ENCODE data around the gene TOMM20. TPM values are rescaled to one million over a fixed set of nuclear protein-coding genes. Genes with fewer than 3 reads are reported as not detected.
A peak's percentile ranks its signal among the peaks of the same experiment; 100 is the strongest.

Gene TOMM20
- polyA plus RNA-seq, 10 donors: 142 to 208 (median 159) TPM

DNA sequence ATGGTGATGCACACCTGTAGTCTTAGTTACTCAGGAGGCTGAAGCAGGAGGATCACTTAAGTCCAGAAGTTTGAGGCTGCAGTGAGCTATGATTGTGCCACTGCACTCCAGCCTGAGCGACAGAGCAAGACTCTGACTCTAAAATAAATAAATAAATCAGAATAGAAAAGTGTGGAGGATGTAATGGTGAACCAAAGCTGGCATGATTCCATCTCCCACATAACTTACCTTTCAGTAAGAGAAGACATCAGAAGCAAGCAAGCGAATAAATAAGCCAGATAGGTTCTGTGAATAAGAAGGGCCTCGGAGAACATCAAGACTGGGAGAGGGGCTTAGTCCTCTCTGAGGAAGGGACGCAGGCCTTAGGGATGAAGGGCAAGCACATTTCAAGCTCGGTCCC is 59.5 kb downstream of the TOMM20 start:
- no peak for DNase-seq

GRCh38 chr1:235068158-235069121 is 60.2 kb downstream of the TOMM20 start:
- no peak for DNase-seq

GRCh38 chr1:235067396-235068157 is 61.1 kb downstream of the TOMM20 start:
- DNase-seq: peak; percentile 60 to 97 (median 68)

DNA sequence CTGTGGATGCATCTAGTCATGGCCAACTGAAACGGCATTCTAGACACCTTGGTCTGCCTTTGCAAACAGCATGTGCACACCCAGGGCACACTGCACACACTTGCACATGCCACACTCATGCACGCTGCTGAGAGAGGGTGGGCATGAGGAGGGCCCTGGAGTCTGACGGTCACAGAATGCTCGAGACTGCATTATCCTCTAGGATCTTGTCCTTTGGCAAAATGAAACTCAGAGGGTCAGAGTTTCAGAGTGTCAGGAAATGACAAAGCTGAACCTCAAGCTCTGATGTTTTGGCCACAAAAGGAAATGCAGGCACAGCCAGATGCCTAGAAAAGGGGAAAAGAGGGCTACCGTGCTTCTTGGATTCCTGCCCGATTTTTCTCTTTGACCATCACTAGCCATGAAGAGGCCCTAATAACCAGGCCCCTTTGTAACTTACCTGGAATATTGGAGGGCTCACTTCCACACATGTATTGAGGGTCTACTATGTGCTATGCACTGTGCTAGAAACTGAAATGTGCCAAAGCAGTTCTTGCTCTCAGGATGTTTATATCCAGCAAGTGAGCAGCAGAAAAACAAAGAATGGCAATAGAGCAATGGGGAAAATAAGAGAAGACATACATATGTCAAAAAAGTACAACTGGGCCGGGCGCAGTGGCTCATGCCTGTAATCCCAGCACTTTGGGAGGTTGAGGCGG is 65.4 kb downstream of the TOMM20 start:
- no peak for DNase-seq

GRCh38 chr1:235060607-235061470 is 67.8 kb downstream of the TOMM20 start:
- no peak for DNase-seq

Other genes with a start within 250 kb of the TOMM20 start
- 10 to 100 TPM; 49.2 to 66.8 (median 59.0) TPM for gene RBM34, start 32.4 kb upstream of the TOMM20 start, polyA plus RNA-seq (ENCODE audit: insufficient read length in 10 of 10)
- gene ARID4B, start 199.3 kb upstream of the TOMM20 start, polyA plus RNA-seq (ENCODE audit: insufficient read length in 10 of 10): 10 to 100 TPM; 19.5 to 26.0 (median 22.6) TPM
- 10 to 100 TPM; 35.3 to 45.0 (median 39.0) TPM for gene GGPS1, start 199.7 kb upstream of the TOMM20 start, polyA plus RNA-seq (ENCODE audit: insufficient read length in 10 of 10)
- gene TBCE, start 238.6 kb upstream of the TOMM20 start, polyA plus RNA-seq (ENCODE audit: insufficient read length in 10 of 10): 10 to 100 TPM; 35.1 to 60.6 (median 50.4) TPM

Data from muscle of back (tissue), 11 donors.